ENCODE results near the gene BACH2. TPM values are rescaled to one million over a fixed set of nuclear protein-coding genes. Genes with fewer than 3 reads are reported as not detected.

BACH2 gene
- total RNA-seq, 1 experiment from 2014 or later, result 3.3 TPM

DNA sequence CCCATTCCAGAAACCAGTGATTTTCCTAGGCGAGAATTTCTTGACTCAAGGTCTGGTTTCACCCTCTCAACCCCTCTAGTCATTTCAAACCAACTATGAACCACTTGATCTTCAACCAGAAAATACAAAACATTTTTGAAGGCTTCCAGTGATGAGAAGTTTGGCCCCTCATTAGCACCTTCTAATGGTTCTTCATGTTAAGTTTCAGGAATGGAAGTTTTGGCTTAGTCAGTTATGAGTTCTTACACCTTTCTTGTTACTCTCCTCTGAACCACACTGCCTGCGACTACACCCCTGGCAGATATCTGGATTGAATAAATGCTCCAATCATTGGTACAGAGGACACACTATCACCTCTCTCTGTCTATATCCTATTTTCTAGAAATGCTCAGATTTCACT lies 335.2 kb downstream of the BACH2 start (continued):
- no peak for TF ChIP-seq REST (IDR thresholded peaks at IDR 0.05; ENCODE audit: low read depth)

DNA sequence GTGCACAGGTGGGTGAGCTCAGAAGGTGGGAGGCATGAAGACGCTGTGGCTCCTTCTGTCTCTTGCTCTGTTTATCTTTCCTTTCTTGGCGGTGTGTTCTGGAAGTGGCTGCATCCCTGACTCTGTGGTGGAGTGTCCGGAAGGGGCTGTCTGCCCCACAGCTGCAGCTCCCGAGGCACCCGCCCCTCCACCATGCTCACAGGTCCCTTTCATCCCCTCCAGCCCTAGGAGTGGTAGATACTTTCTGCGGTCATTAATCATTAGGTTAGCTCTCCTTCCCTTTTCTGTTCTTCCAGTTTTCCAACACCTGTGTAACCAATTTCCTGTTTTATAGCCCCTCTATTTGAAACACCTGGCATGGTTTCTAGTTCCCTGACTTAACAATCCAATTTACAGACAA lies 336.8 kb downstream of the BACH2 start:
- ChIA-PET POLR2A (no interaction called here), CTCF (no interaction called here), RAD21 (ENCODE audit: low non-redundant PET in 1 of 2, low total read pairs in 2 of 2, uncharacterized antibody in 2 of 2, unreplicated experiment in 2 of 2) (no interaction called here)
- ATAC-seq (no peak), DNase-seq (ENCODE audit: low read depth, low spot score) (no peak)
- Histone ChIP-seq H3K4me3 (replicated peaks in 1 of 2; ENCODE audit: low read depth in 1 of 2, low read length in 2 of 2) (no peak overlapping the region), H3K27me3 (ENCODE audit: insufficient read depth, low read length) (no peaks in the 10 kb centered on the region), H2AFZ (ENCODE audit: low read depth, low read length, poor library complexity, severe bottlenecking) (no peak overlapping the region), H3K9me2 (ENCODE audit: insufficient read depth) (no peaks in the 10 kb centered on the region), H3K4me1 (ENCODE audit: control insufficient read depth in 1 of 2, insufficient read depth in 2 of 2, low read length in 2 of 2) (no peaks in the 10 kb centered on the region), H3K36me3 (ENCODE audit: control insufficient read depth in 1 of 2, insufficient read depth in 2 of 2, low read length in 2 of 2) (no peaks in the 10 kb centered on the region), H3K79me2 (ENCODE audit: insufficient read depth, low read length) (no peaks in the 10 kb centered on the region), H3K27ac (ENCODE audit: low read depth, low read length) (no peak overlapping the region), H4K20me1 (ENCODE audit: insufficient read depth) (no peaks in the 10 kb centered on the region), H3K9me3 (ENCODE audit: control insufficient read depth in 1 of 2, insufficient read depth in 1 of 2, low read depth in 1 of 2, low read length in 2 of 2) (no peaks in the 10 kb centered on the region), H3K9ac (ENCODE audit: low read length) (no peak overlapping the region), H3K4me2 (ENCODE audit: low read length) (no peak overlapping the region)
- BruUV-seq (replicated peaks), result no TSS peak
- intact Hi-C loops (cut with micrococcal nuclease), result no loop called here
- TF ChIP-seq, protein P1, sequence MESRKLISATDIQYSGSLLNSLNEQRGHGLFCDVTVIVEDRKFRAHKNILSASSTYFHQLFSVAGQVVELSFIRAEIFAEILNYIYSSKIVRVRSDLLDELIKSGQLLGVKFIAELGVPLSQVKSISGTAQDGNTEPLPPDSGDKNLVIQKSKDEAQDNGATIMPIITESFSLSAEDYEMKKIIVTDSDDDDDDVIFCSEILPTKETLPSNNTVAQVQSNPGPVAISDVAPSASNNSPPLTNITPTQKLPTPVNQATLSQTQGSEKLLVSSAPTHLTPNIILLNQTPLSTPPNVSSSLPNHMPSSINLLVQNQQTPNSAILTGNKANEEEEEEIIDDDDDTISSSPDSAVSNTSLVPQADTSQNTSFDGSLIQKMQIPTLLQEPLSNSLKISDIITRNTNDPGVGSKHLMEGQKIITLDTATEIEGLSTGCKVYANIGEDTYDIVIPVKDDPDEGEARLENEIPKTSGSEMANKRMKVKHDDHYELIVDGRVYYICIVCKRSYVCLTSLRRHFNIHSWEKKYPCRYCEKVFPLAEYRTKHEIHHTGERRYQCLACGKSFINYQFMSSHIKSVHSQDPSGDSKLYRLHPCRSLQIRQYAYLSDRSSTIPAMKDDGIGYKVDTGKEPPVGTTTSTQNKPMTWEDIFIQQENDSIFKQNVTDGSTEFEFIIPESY (IDR thresholded peaks at IDR 0.05; ENCODE audit: extremely low read depth, insufficient replicate concordance, low read length), result no peak
- no peak for TF ChIP-seq CEBPB (IDR thresholded peaks at IDR 0.05; ENCODE audit: low read depth)
- no peak for TF ChIP-seq SP1 (IDR thresholded peaks at IDR 0.05; ENCODE audit: low read depth)
- no peak for TF ChIP-seq ZFX (IDR thresholded peaks at IDR 0.05)
- TF ChIP-seq SIN3A (IDR thresholded peaks at IDR 0.05; ENCODE audit: low read depth), result no peak
- no peak for TF ChIP-seq REST (IDR thresholded peaks at IDR 0.05; ENCODE audit: low read depth)
- TF ChIP-seq, protein P2, sequence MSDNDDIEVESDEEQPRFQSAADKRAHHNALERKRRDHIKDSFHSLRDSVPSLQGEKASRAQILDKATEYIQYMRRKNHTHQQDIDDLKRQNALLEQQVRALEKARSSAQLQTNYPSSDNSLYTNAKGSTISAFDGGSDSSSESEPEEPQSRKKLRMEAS (IDR thresholded peaks at IDR 0.05), result no peak
- TF ChIP-seq EZH2phosphoT487 (IDR thresholded peaks at IDR 0.05; ENCODE audit: borderline replicate concordance), result no peak
- no peak for TF ChIP-seq POLR2AphosphoS5 (IDR thresholded peaks at IDR 0.05; ENCODE audit: low read depth, low read length)

Measured in HCT116 (cell line).